SK-N-SH treated with all-trans-retinoic acid at 6 μM for 48 hours (cell line): ENCODE results near the gene SH3TC2.

ENCODE experiments used
- ATAC-seq: fragments of 200-7000 bp; cut with Tn5 transposase; 3 replicates; pipeline ENCODE4 v1.9.1; 2020; ENCODE audit warnings: mild to moderate bottlenecking, moderate library complexity
- ARNTL ChIP-seq: fragments of 450-650 bp; formaldehyde crosslinking; IDR thresholded peaks from 2 replicates; pipeline ENCODE4 v1.5.0; 2020; ENCODE audit warnings: low read depth, mild to moderate bottlenecking, moderate library complexity, borderline replicate concordance
- BACH2 ChIP-seq: fragments of 250-450 bp; sonication (Bioruptor Pico); IDR thresholded peaks from 2 replicates; pipeline ENCODE4 v1.9.0; 2021; ENCODE audit warnings: mild to moderate bottlenecking, borderline replicate concordance
- CSDC2 ChIP-seq: fragments of 250-450 bp; sonication (Bioruptor Pico); IDR thresholded peaks from 2 replicates; pipeline ENCODE4 v1.5.0; 2020; ENCODE audit warnings: mild to moderate bottlenecking, moderate library complexity
- ESRRG ChIP-seq: fragments of 250-450 bp; sonication (Bioruptor Pico); IDR thresholded peaks from 2 replicates; pipeline ENCODE4 v1.6.1; 2021; ENCODE audit warnings: mild to moderate bottlenecking
- GLIS3 ChIP-seq: fragments of 250-450 bp; sonication (Bioruptor Pico); IDR thresholded peaks from 2 replicates; pipeline ENCODE4 v1.5.0; 2020; ENCODE audit warnings: mild to moderate bottlenecking, moderate library complexity
- ISL1 ChIP-seq: fragments of 250-450 bp; sonication (Bioruptor Pico); IDR thresholded peaks from 2 replicates; pipeline ENCODE4 v2.1.2; 2022; ENCODE audit warnings: mild to moderate bottlenecking, moderate library complexity
- OSR1 ChIP-seq: fragments of 250-450 bp; sonication (Bioruptor Pico); IDR thresholded peaks from 2 replicates; pipeline ENCODE4 v1.8.0; 2022; ENCODE audit warnings: moderate library complexity, mild to moderate bottlenecking, inconsistent platforms
- PATZ1 ChIP-seq: fragments of 250-450 bp; sonication (Bioruptor Pico); IDR thresholded peaks from 2 replicates; pipeline ENCODE4 v1.8.0; 2020; ENCODE audit warnings: mild to moderate bottlenecking, moderate library complexity, borderline replicate concordance
- POU6F1 ChIP-seq: fragments of 250-450 bp; sonication (Bioruptor Pico); IDR thresholded peaks from 2 replicates; pipeline ENCODE4 v1.8.0; 2021; ENCODE audit warnings: low read depth, mild to moderate bottlenecking, moderate library complexity, borderline replicate concordance
- PPARA ChIP-seq: fragments of 250-450 bp; sonication (Bioruptor Pico); IDR thresholded peaks from 2 replicates; pipeline ENCODE4 v1.5.0; 2020; ENCODE audit warnings: mild to moderate bottlenecking, borderline replicate concordance
- SNAI2 ChIP-seq: fragments of 250-450 bp; sonication (Bioruptor Pico); IDR thresholded peaks from 2 replicates; pipeline ENCODE4 v1.5.0; 2020; ENCODE audit warnings: mild to moderate bottlenecking, moderate library complexity
- TCF4 ChIP-seq: fragments of 250-450 bp; sonication (Bioruptor Pico); IDR thresholded peaks from 2 replicates; pipeline ENCODE4 v1.8.0; 2021; ENCODE audit warnings: mild to moderate bottlenecking, moderate library complexity, borderline replicate concordance
- TOX ChIP-seq: fragments of 250-450 bp; sonication (Bioruptor Pico); IDR thresholded peaks from 2 replicates; pipeline ENCODE4 v1.8.0; 2021; ENCODE audit warnings: mild to moderate bottlenecking, moderate library complexity, borderline replicate concordance
- TSHZ2 ChIP-seq: fragments of 250-450 bp; sonication (Bioruptor Pico); IDR thresholded peaks from 2 replicates; pipeline ENCODE4 v1.5.0; 2020; ENCODE audit warnings: mild to moderate bottlenecking, moderate library complexity
- ZC3H10 ChIP-seq: fragments of 250-450 bp; sonication (Bioruptor Pico); IDR thresholded peaks from 2 replicates; pipeline ENCODE4 v1.5.1; 2021; ENCODE audit warnings: mild to moderate bottlenecking, moderate library complexity
- ZFP30 ChIP-seq: fragments of 450-650 bp; formaldehyde crosslinking; IDR thresholded peaks from 2 replicates; pipeline ENCODE4 v1.5.0; 2022; ENCODE audit warnings: mild to moderate bottlenecking, moderate library complexity
- ZNF565 ChIP-seq: fragments of 450-650 bp; formaldehyde crosslinking; conservative IDR thresholded peaks from 2 replicates; pipeline ENCODE4 v1.5.0; 2020; ENCODE audit warnings: low read depth, mild to moderate bottlenecking, moderate library complexity
- ZNF70 ChIP-seq: fragments of 450-650 bp; formaldehyde crosslinking; IDR thresholded peaks from 2 replicates; pipeline ENCODE4 v1.5.0; 2020; ENCODE audit warnings: mild to moderate bottlenecking, moderate library complexity
- ZNF8 ChIP-seq: fragments of 450-650 bp; formaldehyde crosslinking; IDR thresholded peaks from 2 replicates; pipeline ENCODE4 v1.5.0; 2020; ENCODE audit warnings: mild to moderate bottlenecking, moderate library complexity
- TF ChIP-seq, protein P1 (sequence below): fragments of 250-450 bp; sonication (Bioruptor Pico); IDR thresholded peaks from 2 replicates; pipeline ENCODE4 v1.5.1; 2021; ENCODE audit warnings: mild to moderate bottlenecking, moderate library complexity

Gene SH3TC2

DNA sequence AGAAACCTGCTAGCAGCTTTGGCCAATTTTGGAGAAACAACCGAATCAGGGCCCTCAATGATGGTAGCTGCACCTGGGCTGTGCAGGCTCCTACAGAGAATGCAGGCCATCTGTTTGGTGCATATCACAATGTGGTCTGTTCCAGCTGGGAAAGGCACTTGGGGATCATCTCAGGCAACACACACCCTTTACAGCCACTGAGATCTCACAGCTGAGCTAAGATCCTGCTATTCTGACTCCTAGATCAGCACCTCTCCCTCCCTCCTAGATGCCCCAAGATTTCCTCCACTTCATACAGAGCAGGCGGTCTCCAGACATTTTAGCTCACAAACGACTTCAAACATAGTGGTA is 100.7 kb downstream of the SH3TC2 start:
- ATAC-seq = no peak
- TF ChIP-seq ISL1 (CRISPR knock-in tag) = no peak
- TF ChIP-seq ZNF565 (CRISPR knock-in tag) = no peak
- no peak for TF ChIP-seq ZNF8 (CRISPR knock-in tag)
- TF ChIP-seq, protein P1, sequence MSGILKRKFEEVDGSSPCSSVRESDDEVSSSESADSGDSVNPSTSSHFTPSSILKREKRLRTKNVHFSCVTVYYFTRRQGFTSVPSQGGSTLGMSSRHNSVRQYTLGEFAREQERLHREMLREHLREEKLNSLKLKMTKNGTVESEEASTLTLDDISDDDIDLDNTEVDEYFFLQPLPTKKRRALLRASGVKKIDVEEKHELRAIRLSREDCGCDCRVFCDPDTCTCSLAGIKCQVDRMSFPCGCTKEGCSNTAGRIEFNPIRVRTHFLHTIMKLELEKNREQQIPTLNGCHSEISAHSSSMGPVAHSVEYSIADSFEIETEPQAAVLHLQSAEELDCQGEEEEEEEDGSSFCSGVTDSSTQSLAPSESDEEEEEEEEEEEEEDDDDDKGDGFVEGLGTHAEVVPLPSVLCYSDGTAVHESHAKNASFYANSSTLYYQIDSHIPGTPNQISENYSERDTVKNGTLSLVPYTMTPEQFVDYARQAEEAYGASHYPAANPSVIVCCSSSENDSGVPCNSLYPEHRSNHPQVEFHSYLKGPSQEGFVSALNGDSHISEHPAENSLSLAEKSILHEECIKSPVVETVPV = no peak
- TF ChIP-seq PATZ1 (CRISPR knock-in tag) = no peak
- no peak for TF ChIP-seq ZNF70 (CRISPR knock-in tag)
- no peak for TF ChIP-seq TCF4 (CRISPR knock-in tag)
- TF ChIP-seq SNAI2 (CRISPR knock-in tag) = no peak
- TF ChIP-seq PPARA (CRISPR knock-in tag) = no peak
- no peak for TF ChIP-seq TOX (CRISPR knock-in tag)

DNA sequence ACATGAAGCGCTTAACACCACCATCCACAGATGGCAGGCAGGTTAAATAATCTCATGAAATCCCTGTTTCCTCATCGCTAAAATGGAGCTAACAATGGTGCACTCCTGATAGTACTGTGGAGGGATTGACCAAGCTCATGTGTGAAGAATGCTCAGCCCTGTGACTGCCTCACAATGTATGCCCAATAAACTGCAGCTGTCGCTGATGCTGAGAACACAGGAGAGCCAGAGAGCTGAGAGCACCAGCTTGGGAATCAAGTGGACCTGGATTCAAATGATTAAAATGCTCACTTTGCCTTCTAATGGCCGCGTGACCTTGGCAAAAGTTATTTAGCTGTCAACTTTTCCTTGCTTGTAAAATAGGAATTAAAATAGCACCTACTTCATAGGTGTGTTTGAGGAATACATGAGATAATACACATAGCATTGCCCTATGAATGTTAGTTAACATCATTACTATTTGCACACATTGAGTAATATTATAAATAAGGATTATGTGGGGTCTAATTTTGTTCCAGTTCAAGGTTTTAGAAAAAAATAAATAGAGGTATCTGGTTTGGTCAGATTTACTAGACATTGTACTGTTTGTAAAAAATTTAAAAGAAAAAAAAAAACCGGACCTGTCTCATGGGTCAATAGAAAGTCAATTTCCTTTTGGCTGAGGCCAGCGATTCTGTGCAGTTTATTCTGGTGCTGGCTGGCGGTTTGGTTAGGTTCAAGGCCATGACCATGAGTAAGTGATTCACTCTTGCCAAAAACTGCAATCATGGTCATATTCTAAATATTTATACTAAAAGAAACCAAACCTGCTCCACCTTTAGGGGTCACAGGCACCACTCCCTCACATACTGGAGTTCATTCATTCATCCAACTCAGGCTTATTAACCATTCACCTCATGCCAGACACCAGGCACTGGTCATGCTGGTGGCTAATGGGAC is 101.3 kb downstream of the SH3TC2 start:
- ATAC-seq = no peak
- TF ChIP-seq ZNF70 (CRISPR knock-in tag) (no peak), ZNF565 (CRISPR knock-in tag) (no peak), PATZ1 (CRISPR knock-in tag) (no peak), ARNTL (CRISPR knock-in tag) (no peak), TSHZ2 (CRISPR knock-in tag) (no peak)

DNA sequence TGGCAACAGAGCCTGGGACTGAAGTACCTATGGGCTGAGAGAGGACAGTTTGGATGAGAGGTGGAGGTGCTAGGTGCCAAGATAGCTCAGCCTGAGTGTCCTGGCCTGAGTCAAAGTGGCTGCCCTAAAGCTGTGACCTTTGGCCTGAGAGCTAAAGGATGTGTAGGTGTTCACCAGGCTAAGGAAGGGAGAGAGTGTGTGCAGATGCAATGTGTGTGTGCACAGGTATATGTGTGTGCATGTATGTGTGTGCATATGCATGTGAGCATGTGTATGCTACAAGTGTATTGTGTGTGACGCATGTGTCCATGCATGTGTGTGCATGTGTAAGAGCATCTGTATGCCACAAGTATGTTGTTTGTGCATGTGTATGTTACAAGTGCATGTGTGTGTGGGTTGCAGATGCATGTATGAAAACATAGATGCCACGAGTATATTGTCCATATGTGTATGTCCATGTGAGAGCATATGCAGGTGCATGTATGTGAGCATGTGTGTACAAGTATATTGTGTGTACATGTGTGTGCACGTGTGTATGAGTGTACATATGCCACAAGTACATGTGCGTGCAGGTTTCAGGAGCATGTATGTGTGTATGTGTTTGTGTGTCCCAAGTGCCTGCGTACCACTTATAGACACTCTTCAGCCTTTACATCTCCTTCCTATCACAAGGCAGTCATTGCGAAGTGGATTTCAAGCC is 102.6 kb downstream of the SH3TC2 start:
- ATAC-seq = no peak
- TF ChIP-seq ZNF565 (CRISPR knock-in tag) (no peak), ZNF70 (CRISPR knock-in tag) (no peak), TSHZ2 (CRISPR knock-in tag) (no peak), ISL1 (CRISPR knock-in tag) (no peak), ZFP30 (CRISPR knock-in tag) (no peak), GLIS3 (no peak), BACH2 (CRISPR knock-in tag) (no peak), POU6F1 (CRISPR knock-in tag) (no peak), OSR1 (CRISPR knock-in tag) (no peak), ESRRG (CRISPR knock-in tag) (no peak), SNAI2 (CRISPR knock-in tag) (no peak), CSDC2 (CRISPR knock-in tag) (no peak), PPARA (CRISPR knock-in tag) (no peak), ZC3H10 (CRISPR knock-in tag) (no peak), ZNF8 (CRISPR knock-in tag) (no peak), TCF4 (CRISPR knock-in tag) (no peak), ARNTL (CRISPR knock-in tag) (no peak)
- TF ChIP-seq, protein P1 = no peak
